Transverse colon (tissue), 4 donors: ENCODE results near the gene AP4E1. TPM values are rescaled to one million over a fixed set of nuclear protein-coding genes. Genes with fewer than 3 reads are reported as not detected.

Source experiments
- DNase-seq: peaks from one replicate; pipeline ENCODE4 v3.0.0-alpha.2; 2019
- H3K27ac ChIP-seq, 4 donors: fragments of 200-600 bp; sonication (generic); 2 replicates each; pipeline ENCODE4 v1.5.1; 2016 to 2018; ENCODE audit warnings: inconsistent platforms in 4 of 4
- H3K27me3 ChIP-seq: fragments of 200-600 bp; sonication (generic); 2 replicates; pipeline ENCODE4 v1.5.1; 2017; ENCODE audit warnings: inconsistent platforms
- H3K36me3 ChIP-seq, 4 donors: fragments of 200-600 bp; sonication (generic); 2 replicates each; pipeline ENCODE4 v1.5.1; 2017 to 2019; ENCODE audit warnings: inconsistent platforms in 4 of 4
- H3K4me1 ChIP-seq, 4 donors: fragments of 200-600 bp; sonication (generic); 2 replicates each; pipeline ENCODE4 v1.5.1; 2017 to 2020; ENCODE audit warnings: inconsistent platforms in 4 of 4
- H3K4me3 ChIP-seq, 4 donors: fragments of 200-600 bp; sonication (generic); 1 replicate in 1 of 4; 2 replicates in 3 of 4; pipeline versions ENCODE4 v1.5.1 to v1.6.1; 2017 to 2019; ENCODE audit warnings: inconsistent platforms in 4 of 4
- H3K9me3 ChIP-seq, 2 donors: fragments of 200-600 bp; sonication (generic); 2 replicates each; pipeline ENCODE4 v1.5.1; 2017 to 2019; ENCODE audit warnings: inconsistent platforms in 2 of 2
- CTCF ChIP-seq, 5 experiments: fragments of 200-600 bp in 3 of 5; fragments of 450-650 bp in 2 of 5; sonication (generic) in 3 of 5; IDR thresholded peaks; 1 replicate in 2 of 5; 2 replicates in 3 of 5; pipeline ENCODE4 v1.5.1; 2016 to 2017; ENCODE audit warnings: antibody characterized with exemption in 5 of 5, inconsistent platforms in 3 of 5, mild to moderate bottlenecking in 2 of 5, moderate library complexity in 1 of 5
- EP300 ChIP-seq: sonication (generic); formaldehyde crosslinking; IDR thresholded peaks from one replicate; pipeline ENCODE4 v1.6.1; 2017; ENCODE audit warnings: antibody characterized with exemption, low read depth
- POLR2A ChIP-seq: fragments of 450-650 bp; IDR thresholded peaks from one replicate; pipeline ENCODE4 v1.6.1; 2016; ENCODE audit warnings: antibody characterized with exemption, mild to moderate bottlenecking, moderate library complexity
- POLR2AphosphoS5 ChIP-seq, 3 donors: sonication (generic); formaldehyde crosslinking; IDR thresholded peaks; one replicate each; pipeline ENCODE4 v1.6.1; 2016; ENCODE audit warnings: antibody characterized with exemption in 3 of 3
- WGBS, 2 donors: methylation state at CpG; one replicate each; pipeline ENCODE4 v1.1.5; 2018; ENCODE audit warnings: low coverage in 1 of 2; 5-methylcytosine and 5-hydroxymethylcytosine counted together
- in situ Hi-C, 4 donors: fragments of 200-750 bp; cut with MboI; loops; one replicate each; pipeline versions ENCODE4 v1.15.0 to v1.15.1; 2017; ENCODE audit warnings: low sequenced_read_pairs in 3 of 4, low pct_ligation_motif_present in 1 of 4, low pct_unique_long_range_greater_than_20kb in 1 of 4
- intact Hi-C: fragments of 100-400 bp; cut with DNase I; formaldehyde crosslinking; loops from one replicate; pipeline ENCODE4 v1.15.1; 2023; ENCODE audit warnings: low total_unique reads
- total RNA-seq, 4 donors: library from RNA; depleted of rRNA; stranded (reverse); fragments of >200 nt; gene quantifications; one replicate each; pipeline ENCODE4 v1.1.0, GENCODE V29; 2016

Gene AP4E1
- total RNA-seq, 4 donors from 2014 or later = 6.0 to 22.4 (median 9.9) TPM

DNA sequence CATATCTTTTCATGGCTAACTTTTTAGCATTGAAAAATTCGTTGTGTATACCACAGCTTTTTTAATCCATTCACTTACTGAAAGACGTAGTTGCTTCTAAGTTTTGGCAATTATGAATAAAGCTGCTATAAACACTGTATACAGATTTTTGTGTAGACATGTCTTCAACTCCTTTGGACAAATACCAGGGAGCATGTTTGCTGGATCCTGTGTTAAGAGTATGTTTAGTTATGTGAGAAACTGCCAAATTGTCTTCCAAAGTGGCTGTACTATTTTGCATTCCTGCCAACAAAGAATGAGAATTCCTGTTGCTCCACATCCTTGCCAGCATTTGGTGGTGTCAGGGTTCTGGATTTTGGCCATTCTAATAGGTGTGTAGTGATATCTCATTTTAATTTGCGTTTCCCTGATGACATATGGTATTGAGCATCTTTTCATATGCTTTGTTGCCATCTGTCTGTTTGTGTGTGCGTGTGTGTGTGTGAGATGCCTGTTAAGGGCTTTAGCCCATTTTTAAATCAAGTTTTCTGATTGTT, 98.7 kb downstream of the AP4E1 start:
- Histone ChIP-seq H3K27me3 (no peaks in the 10 kb centered on the region), H3K36me3 (peaks cover 0 to 9% (median 0%) of the 10 kb centered on the region in 4 donors), H3K4me3 (no peak overlapping the region), H3K4me1 (no peaks in the 10 kb centered on the region), H3K9me3 (no peaks in the 10 kb centered on the region), H3K27ac (no peak overlapping the region)
- intact Hi-C loops = no loop called here
- in situ Hi-C loops = no loop called here
- DNase-seq = no peak
- TF ChIP-seq CTCF (IDR thresholded peaks at IDR 0.05) = no peak
- TF ChIP-seq POLR2A = no peak
- TF ChIP-seq EP300 = no peak
- no peak for TF ChIP-seq POLR2AphosphoS5 (IDR thresholded peaks at IDR 0.05)
- WGBS, 2 donors = 92% methylated on average over 4 of the region's 4 CpGs

DNA sequence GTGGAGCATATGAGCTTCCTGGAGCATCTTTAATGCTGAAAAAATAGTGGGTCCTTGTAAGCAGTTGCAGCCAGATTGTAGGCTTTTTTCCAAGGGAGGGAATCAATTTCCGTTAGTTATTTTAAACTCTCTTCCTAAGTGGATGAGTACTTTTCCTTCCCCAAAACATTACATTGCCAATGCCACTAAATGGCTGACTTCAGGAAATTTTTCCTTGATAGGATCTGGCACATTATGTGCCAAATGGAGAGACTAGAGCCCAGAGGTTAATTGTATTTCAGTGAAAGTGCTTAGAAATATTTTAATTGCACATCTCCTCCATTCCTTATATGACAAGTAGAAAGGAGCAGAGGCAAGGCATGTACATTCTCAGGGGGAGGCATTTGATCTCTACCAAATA, 102.7 kb downstream of the AP4E1 start:
- no peak for DNase-seq
- Histone ChIP-seq H3K36me3 (peaks cover 0 to 9% (median 0%) of the 10 kb centered on the region in 4 donors), H3K27ac (no peak overlapping the region), H3K4me1 (no peaks in the 10 kb centered on the region), H3K27me3 (no peaks in the 10 kb centered on the region), H3K4me3 (no peak overlapping the region), H3K9me3 (no peaks in the 10 kb centered on the region)
- intact Hi-C loops (no loop called here), in situ Hi-C loops (no loop called here)
- TF ChIP-seq POLR2A (no peak), EP300 (no peak), POLR2AphosphoS5 (IDR thresholded peaks at IDR 0.05) (no peak), CTCF (IDR thresholded peaks at IDR 0.05) (no peak)
- 73 to 80% methylated on average over 1 of the region's 1 CpG for WGBS, 2 donors

GRCh38 chr15:51016615-51017014, 108.1 kb downstream of the AP4E1 start:
- no peak overlapping the region for H3K27ac ChIP-seq
- 67 to 87% methylated on average over 1 of the region's 1 CpG for WGBS, 2 donors
- no peaks in the 10 kb centered on the region for H3K4me1 ChIP-seq
- no peak for TF ChIP-seq CTCF (IDR thresholded peaks at IDR 0.05)
- no peak for TF ChIP-seq EP300
- TF ChIP-seq POLR2A = no peak
- no peak for TF ChIP-seq POLR2AphosphoS5 (IDR thresholded peaks at IDR 0.05)
- DNase-seq = no peak
- intact Hi-C loops = no loop called here
- no peaks in the 10 kb centered on the region for H3K36me3 ChIP-seq
- no peaks in the 10 kb centered on the region for H3K27me3 ChIP-seq
- in situ Hi-C loops = no loop called here
- H3K9me3 ChIP-seq = peaks cover 5 to 16% of the 10 kb centered on the region in 2 donors
- H3K4me3 ChIP-seq = no peak overlapping the region

DNA sequence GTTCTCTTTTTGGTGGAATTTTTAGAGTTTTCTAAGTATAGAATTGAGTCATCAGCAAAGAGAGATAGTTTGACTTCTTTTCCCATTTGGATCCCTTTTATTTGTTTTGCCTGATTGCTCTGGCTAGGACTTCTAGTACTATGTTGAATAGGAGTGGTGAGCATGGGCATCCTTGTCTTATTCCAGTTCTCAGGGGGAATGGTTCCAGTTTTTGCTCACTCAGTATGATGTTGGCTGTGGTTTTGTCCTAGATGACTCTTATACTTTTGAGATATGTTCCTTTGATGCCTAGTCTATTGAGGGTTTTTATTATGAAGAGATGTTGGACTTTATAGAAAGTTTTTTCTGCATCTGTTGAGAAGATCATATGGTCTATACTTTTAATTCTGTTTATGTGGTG, 113.7 kb downstream of the AP4E1 start:
- peaks cover 5 to 16% of the 10 kb centered on the region in 2 donors for H3K9me3 ChIP-seq
- H3K36me3 ChIP-seq = no peaks in the 10 kb centered on the region
- no peak for TF ChIP-seq CTCF (IDR thresholded peaks at IDR 0.05)
- intact Hi-C loops (no loop called here), in situ Hi-C loops (no loop called here)
- no peaks in the 10 kb centered on the region for H3K4me1 ChIP-seq
- no peak overlapping the region for H3K4me3 ChIP-seq
- H3K27me3 ChIP-seq = no peaks in the 10 kb centered on the region
- H3K27ac ChIP-seq = no peak overlapping the region
- no peak for DNase-seq
